ENCODE data around the gene DNM3.
"Not testable (repeated sequence)": the region's sequence is repeated elsewhere in the genome, so short reads cannot be mapped to it uniquely, and the experiment has no call there.

Gene DNM3

GRCh38 chr1:172299515-172299914 is 458.2 kb downstream of the DNM3 start:
- no peaks in the 10 kb centered on the region for H3K36me3 ChIP-seq (ENCODE audit: control insufficient read depth, insufficient read depth, low read length)
- no peak overlapping the region for H3K4me3 ChIP-seq (replicated peaks; ENCODE audit: low read depth, low read length)
- no peak for DNase-seq (ENCODE audit: extremely low read depth, insufficient read length)
- no peaks in the 10 kb centered on the region for H3K27me3 ChIP-seq (replicated peaks; ENCODE audit: control insufficient read depth, insufficient read depth, low read length)
- TF ChIP-seq, protein P1, sequence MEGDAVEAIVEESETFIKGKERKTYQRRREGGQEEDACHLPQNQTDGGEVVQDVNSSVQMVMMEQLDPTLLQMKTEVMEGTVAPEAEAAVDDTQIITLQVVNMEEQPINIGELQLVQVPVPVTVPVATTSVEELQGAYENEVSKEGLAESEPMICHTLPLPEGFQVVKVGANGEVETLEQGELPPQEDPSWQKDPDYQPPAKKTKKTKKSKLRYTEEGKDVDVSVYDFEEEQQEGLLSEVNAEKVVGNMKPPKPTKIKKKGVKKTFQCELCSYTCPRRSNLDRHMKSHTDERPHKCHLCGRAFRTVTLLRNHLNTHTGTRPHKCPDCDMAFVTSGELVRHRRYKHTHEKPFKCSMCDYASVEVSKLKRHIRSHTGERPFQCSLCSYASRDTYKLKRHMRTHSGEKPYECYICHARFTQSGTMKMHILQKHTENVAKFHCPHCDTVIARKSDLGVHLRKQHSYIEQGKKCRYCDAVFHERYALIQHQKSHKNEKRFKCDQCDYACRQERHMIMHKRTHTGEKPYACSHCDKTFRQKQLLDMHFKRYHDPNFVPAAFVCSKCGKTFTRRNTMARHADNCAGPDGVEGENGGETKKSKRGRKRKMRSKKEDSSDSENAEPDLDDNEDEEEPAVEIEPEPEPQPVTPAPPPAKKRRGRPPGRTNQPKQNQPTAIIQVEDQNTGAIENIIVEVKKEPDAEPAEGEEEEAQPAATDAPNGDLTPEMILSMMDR (IDR thresholded peaks at IDR 0.05; ENCODE audit: insufficient read depth, low read length, poor library complexity, severe bottlenecking), result no peak

DNA sequence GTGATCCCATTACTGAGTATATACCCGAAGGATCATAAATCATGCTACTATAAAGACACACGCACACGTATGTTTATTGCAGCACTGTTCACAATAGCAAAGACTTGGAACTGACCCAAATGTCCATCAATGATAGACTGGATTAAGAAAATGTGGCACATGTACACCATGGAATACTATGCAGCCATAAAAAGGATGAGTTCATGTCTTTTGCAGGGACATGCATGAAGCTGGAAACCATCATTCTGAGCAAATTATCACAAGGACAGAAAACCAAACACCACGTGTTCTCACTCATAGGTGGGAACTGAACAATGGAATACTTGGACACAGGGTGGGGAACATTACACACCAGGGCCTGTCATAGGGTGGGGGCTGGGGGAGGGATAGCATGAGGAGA is 466.2 kb downstream of the DNM3 start:
- H3K27me3 ChIP-seq (replicated peaks; ENCODE audit: control insufficient read depth, insufficient read depth, low read length); H3K4me3 ChIP-seq (replicated peaks; ENCODE audit: low read depth, low read length); DNase-seq (ENCODE audit: extremely low read depth, insufficient read length); H3K36me3 ChIP-seq (ENCODE audit: control insufficient read depth, insufficient read depth, low read length): not testable (repeated sequence)

GRCh38 chr1:172308142-172308541 is 466.8 kb downstream of the DNM3 start:
- Histone ChIP-seq H3K36me3 (ENCODE audit: control insufficient read depth, insufficient read depth, low read length) (no peaks in the 10 kb centered on the region), H3K4me3 (replicated peaks; ENCODE audit: low read depth, low read length) (no peak overlapping the region), H3K27me3 (replicated peaks; ENCODE audit: control insufficient read depth, insufficient read depth, low read length) (no peaks in the 10 kb centered on the region)
- no peak for DNase-seq (ENCODE audit: extremely low read depth, insufficient read length)
- TF ChIP-seq, protein P1 (IDR thresholded peaks at IDR 0.05; ENCODE audit: insufficient read depth, low read length, poor library complexity, severe bottlenecking), result no peak

- TF ChIP-seq, protein P1 (IDR thresholded peaks at IDR 0.05; ENCODE audit: insufficient read depth, low read length, poor library complexity, severe bottlenecking), result no peak
- H3K4me3 ChIP-seq (replicated peaks; ENCODE audit: low read depth, low read length), result no peak overlapping the region
- no peaks in the 10 kb centered on the region for H3K27me3 ChIP-seq (replicated peaks; ENCODE audit: control insufficient read depth, insufficient read depth, low read length)
- H3K36me3 ChIP-seq (ENCODE audit: control insufficient read depth, insufficient read depth, low read length), result no peaks in the 10 kb centered on the region
- no peak for DNase-seq (ENCODE audit: extremely low read depth, insufficient read length)
Observed at GRCh38 chr1:172308577-172308976, 467.3 kb downstream of the DNM3 start.

DNA sequence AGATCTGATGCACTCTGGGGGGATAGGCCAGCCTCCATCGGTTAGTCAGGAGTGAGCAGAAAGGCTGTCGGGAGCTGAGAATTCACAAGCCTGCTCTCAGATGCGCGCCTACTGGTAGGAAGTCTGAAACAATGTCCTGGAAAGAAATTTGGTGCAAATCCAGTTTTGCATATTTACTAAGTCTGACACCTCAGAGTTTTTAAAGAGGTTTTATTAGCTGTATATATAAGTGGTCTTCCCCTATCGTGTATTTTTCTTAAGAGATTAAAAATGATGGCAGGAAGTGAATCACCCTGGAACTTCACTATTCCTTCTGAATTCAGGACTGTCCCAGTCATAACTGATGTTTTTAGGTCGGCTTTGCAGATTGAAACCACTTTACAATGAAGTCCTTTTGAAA is 479.4 kb downstream of the DNM3 start:
- no peaks in the 10 kb centered on the region for H3K36me3 ChIP-seq (ENCODE audit: control insufficient read depth, insufficient read depth, low read length)
- no peak for DNase-seq (ENCODE audit: extremely low read depth, insufficient read length)
- no peaks in the 10 kb centered on the region for H3K27me3 ChIP-seq (replicated peaks; ENCODE audit: control insufficient read depth, insufficient read depth, low read length)
- no peak overlapping the region for H3K4me3 ChIP-seq (replicated peaks; ENCODE audit: low read depth, low read length)
- TF ChIP-seq, protein P1 (IDR thresholded peaks at IDR 0.05; ENCODE audit: insufficient read depth, low read length, poor library complexity, severe bottlenecking), result no peak

DNA sequence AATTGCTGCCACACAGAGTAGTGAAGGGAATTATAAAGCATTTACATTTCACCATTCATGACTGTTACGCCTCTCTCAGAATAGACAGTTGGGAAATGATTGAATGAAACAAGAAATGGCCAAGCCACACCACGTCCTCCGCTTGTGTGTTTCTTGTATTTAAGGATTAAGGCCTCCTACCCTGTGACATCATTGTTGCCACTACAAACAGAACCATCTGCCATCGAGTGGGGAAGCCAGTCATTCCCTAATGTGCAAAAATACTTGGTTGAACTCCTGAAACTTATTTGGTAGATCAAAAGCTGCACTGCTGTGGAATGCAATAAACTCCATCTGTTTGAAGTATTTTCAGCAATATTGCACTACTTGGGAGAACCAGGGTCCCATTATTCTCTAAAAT is 480.2 kb downstream of the DNM3 start:
- Histone ChIP-seq H3K27me3 (replicated peaks; ENCODE audit: control insufficient read depth, insufficient read depth, low read length) (no peaks in the 10 kb centered on the region), H3K4me3 (replicated peaks; ENCODE audit: low read depth, low read length) (no peak overlapping the region), H3K36me3 (ENCODE audit: control insufficient read depth, insufficient read depth, low read length) (no peaks in the 10 kb centered on the region)
- DNase-seq (ENCODE audit: extremely low read depth, insufficient read length), result no peak
- TF ChIP-seq, protein P1 (IDR thresholded peaks at IDR 0.05; ENCODE audit: insufficient read depth, low read length, poor library complexity, severe bottlenecking), result no peak
